CD1c-positive myeloid dendritic cell (primary cell): Measurements from ENCODE around the gene HCAR2.
"Not testable (repeated sequence)": the region's sequence is repeated elsewhere in the genome, so short reads cannot be mapped to it uniquely, and the experiment has no call there.

Source experiments
- DNase-seq: peaks from one replicate; pipeline ENCODE4 v3.0.0-alpha.2; 2016; ENCODE audit errors: extremely low spot score

HCAR2 gene

DNA sequence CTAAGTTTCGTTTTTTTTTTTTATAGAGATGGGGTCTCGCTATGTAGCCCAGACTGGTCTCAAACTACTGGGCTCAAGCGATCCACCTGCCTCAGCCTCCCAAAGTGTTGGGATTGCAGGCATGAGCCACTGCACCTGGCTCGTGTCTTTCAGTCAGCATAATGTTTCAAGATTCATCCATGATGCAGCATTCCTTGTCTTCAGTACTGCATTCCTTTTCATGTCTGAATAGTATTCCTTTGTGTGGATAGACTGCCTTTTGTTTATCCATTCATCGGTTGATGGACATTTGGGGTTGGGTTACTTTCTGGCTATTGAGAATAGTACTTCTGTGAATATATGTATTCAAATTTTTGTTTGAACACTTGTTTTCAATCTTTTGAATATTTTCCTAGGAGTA is 37.4 kb downstream of the HCAR2 start:
- no peak for DNase-seq

DNA sequence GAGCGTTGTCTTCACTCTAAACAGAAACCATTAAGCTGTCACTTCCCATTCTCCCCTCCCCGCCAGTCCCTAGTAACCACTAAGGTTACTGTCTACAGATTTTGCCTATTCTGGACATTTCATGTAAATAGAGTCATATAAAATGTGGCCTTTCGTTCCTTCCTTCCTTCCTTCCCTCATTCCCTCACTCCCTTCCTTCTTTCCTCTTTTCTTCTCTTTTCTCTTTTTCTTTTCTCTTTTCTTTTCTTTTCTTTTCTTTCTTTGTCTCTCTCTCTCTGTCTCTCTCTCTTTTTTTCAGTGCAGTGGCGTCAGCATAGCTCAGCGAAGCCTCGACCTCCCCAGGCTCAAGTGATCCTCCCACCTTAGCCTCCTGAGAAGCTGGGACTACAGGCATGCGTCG is 37.8 kb downstream of the HCAR2 start:
- DNase-seq = no peak

- no peak for DNase-seq
These were observed 41.2 kb downstream of the HCAR2 start for GRCh38 chr12:122661938-122662337.

DNA sequence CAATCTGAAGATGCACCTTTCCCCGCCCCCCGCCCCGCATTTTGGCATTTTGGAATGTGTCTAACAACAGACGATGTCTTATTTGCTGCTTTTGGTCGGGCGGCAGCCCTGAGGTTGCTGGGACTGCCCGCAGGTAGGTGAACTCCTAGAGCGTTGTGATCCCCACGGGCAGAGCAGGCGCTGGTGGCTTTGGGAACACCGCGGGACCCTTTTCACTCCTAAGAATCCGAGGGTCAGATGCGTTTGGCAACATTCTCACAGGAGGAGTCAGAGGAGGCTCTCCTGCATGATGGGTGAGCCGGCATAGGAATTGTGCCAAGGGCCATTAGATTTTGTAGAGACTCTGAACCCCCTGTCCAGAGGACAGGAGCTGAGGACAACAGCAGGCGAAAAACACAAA is 41.9 kb downstream of the HCAR2 start:
- no peak for DNase-seq

GRCh38 chr12:122659579-122659978 is 43.6 kb downstream of the HCAR2 start:
- peak; percentile 49 for DNase-seq

DNA sequence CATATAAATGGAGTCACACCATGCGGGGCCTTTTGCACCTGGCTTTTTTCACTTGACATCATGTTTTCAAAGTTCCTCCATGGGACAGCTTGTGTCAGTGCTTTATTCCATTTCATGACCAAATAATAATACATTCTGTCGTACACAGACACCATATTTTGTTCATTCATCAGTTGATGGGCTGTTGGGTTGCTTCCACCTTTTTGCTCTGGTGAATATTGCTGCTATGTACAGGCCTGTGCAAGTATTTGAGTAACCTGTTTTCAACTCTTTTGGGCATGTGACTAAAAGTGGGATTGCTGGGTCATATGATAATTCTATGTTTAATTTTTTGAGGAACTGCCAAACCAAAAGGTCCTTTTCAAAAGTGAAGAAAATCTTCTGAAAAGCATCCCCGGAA is 46.9 kb downstream of the HCAR2 start:
- DNase-seq = peak; percentile 27

- not testable (repeated sequence) for DNase-seq
These were observed 49.9 kb downstream of the HCAR2 start for GRCh38 chr12:122653291-122653690.

DNA sequence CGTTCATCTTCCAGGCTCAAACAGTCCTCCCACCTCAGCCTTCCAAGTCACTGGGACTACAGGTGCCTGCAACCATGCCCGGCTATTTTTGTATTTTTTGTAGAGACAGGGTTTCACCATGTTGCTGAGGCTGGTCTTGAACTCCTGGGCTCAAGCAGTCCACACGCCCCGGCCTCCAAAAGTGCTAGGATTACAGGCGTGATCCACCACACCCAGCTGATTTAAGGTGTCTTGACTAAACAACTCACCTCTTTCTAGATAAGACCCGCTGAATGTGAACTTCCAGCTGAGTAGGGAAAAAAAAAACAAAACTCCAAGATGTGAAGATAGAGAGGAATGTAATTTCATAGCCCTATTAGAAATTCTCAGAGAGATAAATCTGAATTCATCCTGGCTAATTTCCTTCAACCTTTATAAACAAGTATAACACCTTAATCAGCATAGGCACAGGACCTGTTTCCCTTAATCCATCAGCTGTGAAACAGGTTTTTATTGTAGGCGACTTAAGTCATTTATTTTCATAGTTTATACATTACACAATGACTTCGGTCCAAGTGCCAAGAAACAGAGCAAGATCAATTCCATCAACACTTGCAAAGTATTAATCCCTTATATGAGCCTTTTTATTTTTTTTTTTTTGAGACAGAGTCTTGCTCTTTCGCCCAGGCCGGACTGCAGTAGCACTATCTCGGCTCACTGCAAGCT is 51.5 kb downstream of the HCAR2 start:
- no peak for DNase-seq
